ENCODE measurements around the gene ZC3H12D.

ZC3H12D gene

GRCh38 chr6:149439626-149440025 lies 45.2 kb downstream of the ZC3H12D start:
- no peak for DNase-seq

- no peak for DNase-seq
Observed at GRCh38 chr6:149438855-149439254, 46.0 kb downstream of the ZC3H12D start.

- no peak for DNase-seq
Observed at GRCh38 chr6:149437212-149437611, 47.6 kb downstream of the ZC3H12D start.

GRCh38 chr6:149436647-149437046 lies 48.2 kb downstream of the ZC3H12D start:
- DNase-seq = no peak

- DNase-seq = no peak
Observed at GRCh38 chr6:149435919-149436586, 48.8 kb downstream of the ZC3H12D start.

- DNase-seq = no peak
Observed at GRCh38 chr6:149433881-149434280, 50.9 kb downstream of the ZC3H12D start.

GRCh38 chr6:149433405-149433804 lies 51.4 kb downstream of the ZC3H12D start:
- DNase-seq = no peak

GRCh38 chr6:149431905-149432775 lies 52.7 kb downstream of the ZC3H12D start:
- DNase-seq = peak; percentile 80

- no peak for DNase-seq
Observed at GRCh38 chr6:149429427-149430360, 55.1 kb downstream of the ZC3H12D start.

- DNase-seq = no peak
Observed at GRCh38 chr6:149428606-149429005, 56.2 kb downstream of the ZC3H12D start.

GRCh38 chr6:149425754-149426153 lies 59.1 kb downstream of the ZC3H12D start:
- no peak for DNase-seq

- no peak for DNase-seq
Observed at GRCh38 chr6:149425224-149425623, 59.6 kb downstream of the ZC3H12D start.

- no peak for DNase-seq
Observed at GRCh38 chr6:149423964-149424440, 60.8 kb downstream of the ZC3H12D start.

GRCh38 chr6:149422581-149422980 lies 62.2 kb downstream of the ZC3H12D start:
- no peak for DNase-seq

GRCh38 chr6:149421132-149421531 lies 63.7 kb downstream of the ZC3H12D start:
- DNase-seq = no peak

- DNase-seq = no peak
Observed at GRCh38 chr6:149419696-149420404, 65.0 kb downstream of the ZC3H12D start.

GRCh38 chr6:149414821-149415220 lies 70.0 kb downstream of the ZC3H12D start:
- no peak for DNase-seq

- DNase-seq = no peak
Observed at GRCh38 chr6:149414009-149414408, 70.8 kb downstream of the ZC3H12D start.

- no peak for DNase-seq
Observed at GRCh38 chr6:149410557-149410956, 74.3 kb downstream of the ZC3H12D start.

- no peak for DNase-seq
Observed at GRCh38 chr6:149409617-149410016, 75.2 kb downstream of the ZC3H12D start.

- no peak for DNase-seq
Observed at GRCh38 chr6:149405823-149406765, 78.7 kb downstream of the ZC3H12D start.
